ACHN (cell line): ENCODE results near the gene UBE2F.

Source experiments
- DNase-seq: peaks from one replicate; pipeline ENCODE4 v3.0.0-alpha.2; 2015
- in situ Hi-C: cut with HindIII; loops from 2 replicates; pipeline ENCODE4 v1.10.0; 2017; ENCODE audit warnings: low sequenced_read_pairs, low pct_ligation_motif_present, low pct_unique_long_range_greater_than_20kb

UBE2F gene

DNA sequence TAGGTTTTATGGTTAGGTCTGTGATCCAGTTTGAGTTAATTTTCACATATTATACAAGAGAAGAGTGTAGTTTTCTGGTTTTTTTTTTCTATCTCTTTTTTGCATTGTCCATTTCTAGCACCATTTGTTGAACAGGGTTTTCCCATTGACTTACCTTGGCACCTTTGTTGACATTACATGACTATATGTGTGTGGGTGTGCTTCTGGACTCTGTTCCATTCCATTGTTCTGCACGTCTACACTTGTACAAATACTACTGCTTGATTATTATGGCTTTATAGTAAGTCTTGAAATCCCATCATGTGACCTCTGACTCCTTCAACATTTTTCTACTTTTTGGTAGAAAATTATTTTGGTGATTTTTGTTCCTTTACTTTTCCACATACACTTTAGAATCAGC is 38.7 kb downstream of the UBE2F start:
- in situ Hi-C loops, result no loop called here
- DNase-seq, result no peak

DNA sequence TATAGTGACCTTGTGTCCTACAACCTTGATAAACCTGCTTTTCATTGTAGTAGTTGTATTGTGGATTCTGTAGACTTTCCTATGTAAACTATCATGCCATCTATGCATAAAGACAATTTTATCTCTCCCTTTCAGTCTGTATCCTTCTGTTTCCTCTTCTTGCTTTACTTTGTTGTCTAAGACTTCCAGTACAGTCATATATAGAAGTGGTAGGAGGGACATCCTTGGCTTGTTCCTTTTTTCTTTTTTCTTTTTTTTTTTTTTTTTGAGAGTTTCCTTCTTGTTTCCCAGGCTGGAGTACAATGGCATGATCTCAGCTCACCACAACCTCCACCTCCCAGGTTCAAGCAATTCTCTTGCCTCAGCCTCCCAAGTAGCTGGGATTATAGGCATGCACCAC is 39.7 kb downstream of the UBE2F start:
- no peak for DNase-seq
- in situ Hi-C loops, result no loop called here

DNA sequence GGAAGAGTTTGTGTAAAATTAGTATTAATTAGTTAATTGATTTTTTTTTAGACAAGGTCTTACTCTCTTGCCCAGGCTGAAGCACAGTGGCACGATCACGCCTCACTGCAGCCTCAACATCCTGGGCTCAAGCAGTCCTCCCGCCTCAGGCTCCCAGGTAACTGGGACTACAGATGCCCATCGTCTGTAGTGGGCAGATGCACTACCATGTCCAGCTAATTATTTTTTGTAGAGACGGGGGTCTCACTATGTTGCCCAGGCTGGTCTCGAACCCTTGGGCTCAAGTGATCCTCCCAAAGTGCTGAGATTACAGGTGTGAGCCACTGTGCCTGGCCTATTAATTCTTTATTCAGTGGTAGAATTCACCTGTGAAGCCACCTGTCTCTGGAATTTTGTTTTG is 41.1 kb downstream of the UBE2F start:
- in situ Hi-C loops, result no loop called here
- DNase-seq, result no peak

DNA sequence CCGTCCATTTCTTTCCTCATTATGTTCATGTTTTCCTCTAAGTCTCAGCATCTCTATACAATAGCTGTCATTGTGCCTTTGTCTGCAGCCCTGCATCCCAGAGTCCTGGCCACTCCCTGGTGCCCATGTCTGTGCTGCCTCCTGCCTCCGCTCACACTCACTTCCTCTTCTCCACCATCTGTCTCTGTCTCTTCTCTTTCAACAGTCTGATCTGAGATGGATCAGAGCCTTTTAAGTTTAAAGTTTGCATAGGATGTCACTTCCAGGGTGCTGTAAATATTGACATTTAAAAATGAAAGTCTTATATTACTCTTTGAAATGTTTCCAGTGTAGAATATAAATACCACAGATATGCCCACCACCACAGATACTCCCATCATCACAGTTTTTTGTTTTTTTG is 42.7 kb downstream of the UBE2F start:
- in situ Hi-C loops, result no loop called here
- DNase-seq, result no peak

DNA sequence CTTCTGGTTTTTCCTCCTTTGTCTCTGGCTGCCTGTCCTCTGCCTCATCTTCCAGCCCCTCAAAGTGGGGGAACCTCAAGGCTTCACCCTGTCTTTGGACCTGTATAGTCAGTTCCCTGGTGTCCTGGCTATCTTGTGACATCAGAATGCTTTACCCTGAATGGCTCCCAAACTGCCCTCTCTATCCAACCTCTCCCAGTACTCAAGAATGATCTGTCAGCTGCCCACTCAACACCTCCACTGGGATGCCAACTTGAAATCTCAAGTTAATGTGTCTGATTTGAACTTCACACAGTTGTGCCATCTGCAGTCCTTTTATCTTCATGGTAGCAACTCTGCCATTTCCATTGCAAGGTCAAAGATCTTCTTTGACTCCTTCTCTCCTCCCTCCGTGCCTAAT is 43.8 kb downstream of the UBE2F start:
- in situ Hi-C loops, result no loop called here
- no peak for DNase-seq

DNA sequence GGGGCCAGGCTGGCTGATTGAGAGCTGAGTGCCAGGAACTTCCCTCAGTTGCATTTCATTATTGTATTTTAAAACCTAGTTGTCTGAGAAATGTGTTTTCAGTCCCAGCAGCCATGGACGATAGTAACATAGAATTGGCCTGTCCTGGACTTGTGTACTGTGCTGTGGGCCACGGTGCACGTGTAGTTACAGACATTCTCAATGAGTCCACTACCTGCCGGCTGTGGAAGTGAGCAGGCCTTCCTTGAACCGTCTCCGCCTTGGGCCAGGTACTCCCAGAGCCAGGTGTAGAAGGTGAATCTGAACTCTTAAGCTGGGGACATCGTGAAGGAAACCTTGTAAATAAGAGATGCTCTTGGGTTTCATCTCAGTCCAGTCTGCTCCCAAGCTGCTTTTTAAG is 47.0 kb downstream of the UBE2F start:
- DNase-seq, result no peak
- in situ Hi-C loops, result no loop called here

DNA sequence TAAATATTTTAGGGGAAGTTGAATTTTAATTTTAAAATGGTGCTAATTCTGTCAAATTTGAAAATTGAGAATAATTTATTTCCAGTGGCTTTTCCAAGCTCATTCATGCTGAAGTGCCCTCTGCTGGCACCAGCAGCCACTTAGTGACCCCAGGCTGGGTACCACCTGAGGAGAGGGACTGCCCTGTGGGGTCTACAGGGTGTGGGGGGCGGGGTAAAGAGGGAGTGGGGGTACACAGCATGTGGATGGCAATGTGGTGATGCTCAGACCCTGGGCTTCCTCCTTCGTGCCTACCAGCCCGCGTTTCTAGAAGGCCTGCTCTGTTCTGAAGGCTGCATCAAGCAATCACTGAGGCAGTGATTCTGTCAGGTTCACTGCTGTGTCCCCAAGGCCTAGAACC is 48.9 kb downstream of the UBE2F start:
- no peak for DNase-seq
- in situ Hi-C loops, result no loop called here

DNA sequence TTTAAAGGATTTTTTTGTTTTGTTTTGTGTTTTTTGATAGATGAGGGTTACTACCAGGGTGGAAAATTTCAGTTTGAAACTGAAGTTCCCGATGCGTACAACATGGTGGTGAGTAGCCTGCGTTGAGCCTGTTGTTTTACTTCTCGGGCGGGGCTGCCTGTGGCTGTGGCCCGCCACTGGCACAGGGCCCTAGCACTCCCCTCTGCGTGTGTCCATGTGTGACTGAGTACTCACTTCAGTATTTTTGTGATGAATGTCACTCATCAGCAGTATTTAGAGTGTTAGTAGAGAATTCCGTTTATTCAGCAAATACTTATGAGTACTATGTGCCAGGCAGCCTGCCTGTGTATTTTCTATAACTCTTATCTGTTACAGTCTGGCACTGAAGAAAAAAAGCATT is 49.7 kb downstream of the UBE2F start:
- in situ Hi-C loops, result no loop called here
- DNase-seq, result no peak

DNA sequence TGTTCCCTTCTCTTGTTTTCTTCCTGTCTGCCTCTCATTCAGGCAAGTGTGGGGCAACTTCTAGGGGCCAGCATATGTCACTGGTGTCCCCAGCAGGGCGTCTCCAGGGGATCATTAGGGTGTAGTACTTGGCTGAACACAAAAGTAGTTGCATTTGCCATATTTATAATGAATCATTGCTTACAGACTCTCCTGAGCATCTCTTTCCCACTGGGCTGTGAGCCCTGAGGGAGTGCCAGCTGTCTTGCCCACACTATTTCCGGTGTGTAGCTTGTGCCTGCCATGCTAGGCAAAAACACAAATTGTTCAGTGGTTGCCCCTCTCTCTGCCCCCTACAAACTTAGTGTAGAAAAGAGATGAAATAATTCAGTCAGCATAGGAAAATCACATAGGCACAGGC is 53.1 kb downstream of the UBE2F start:
- no peak for DNase-seq
- in situ Hi-C loops, result no loop called here

DNA sequence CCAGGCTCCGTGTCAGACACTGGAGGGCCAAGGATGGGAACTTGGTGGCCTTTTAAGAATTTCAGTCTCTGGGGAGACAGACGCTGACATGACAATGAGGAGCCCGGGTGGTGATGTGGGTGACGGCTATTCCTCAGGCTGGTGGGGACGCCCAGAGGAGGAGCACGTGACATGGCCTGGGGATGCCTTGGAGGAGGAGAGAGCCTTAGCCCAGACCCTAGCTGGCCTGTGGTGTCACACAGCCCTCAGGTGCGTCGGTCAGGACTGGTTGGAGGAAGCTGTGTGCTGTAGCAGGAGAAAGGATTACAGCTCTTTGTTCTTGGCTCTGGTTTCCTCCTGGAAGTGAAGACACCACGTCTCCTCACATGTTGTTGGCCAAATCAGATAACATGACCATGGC is 54.0 kb downstream of the UBE2F start:
- in situ Hi-C loops, result no loop called here

DNA sequence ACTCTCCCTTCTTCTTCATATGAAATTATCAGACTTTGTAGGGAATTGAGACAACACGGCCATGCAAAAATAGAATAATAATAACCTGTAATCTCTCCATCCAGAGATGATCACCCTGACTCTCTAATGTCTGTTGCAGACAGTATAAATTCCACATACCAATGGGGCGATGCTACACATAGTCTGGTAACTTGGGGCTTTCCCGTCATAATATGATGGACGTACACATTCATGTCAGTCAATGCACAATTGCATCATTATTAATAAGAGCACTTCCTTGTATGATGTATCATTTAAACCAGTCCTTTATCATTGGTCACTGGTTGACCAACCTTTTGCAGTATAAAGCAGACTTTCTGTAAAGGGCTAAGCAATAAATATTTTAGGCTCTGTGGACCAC is 54.5 kb downstream of the UBE2F start:
- in situ Hi-C loops, result no loop called here
- no peak for DNase-seq

More for the DNA sequence above, 54.0 kb downstream of the UBE2F start:
- no peak for DNase-seq

DNA sequence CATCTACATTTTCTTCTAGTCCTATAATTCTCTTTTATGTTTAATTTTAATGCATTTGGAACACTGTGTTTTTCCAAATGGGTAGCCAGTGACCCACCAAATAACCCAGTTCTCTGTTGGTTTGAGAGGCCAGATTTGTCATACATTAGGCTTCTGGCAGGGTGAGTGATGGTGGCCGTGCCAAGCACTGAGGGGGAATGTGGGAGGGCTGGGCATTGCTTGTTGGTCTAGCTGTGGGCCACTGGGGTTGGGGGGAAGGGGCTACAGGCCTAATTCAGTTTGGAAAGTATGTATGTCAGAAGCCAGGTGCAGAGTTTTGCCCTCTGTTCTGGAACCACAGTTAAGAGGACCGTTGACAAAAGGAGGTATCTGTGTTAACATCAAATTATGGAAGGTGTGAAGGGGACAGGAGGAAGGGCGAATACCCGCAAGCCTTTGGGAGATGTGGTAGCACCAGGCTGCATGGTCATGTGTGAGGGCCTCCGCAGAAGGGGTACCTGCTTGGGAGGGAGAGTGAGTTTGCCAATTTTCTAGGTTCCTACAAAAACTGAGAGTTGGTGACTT is 55.9 kb downstream of the UBE2F start:
- in situ Hi-C loops, result no loop called here
- no peak for DNase-seq

DNA sequence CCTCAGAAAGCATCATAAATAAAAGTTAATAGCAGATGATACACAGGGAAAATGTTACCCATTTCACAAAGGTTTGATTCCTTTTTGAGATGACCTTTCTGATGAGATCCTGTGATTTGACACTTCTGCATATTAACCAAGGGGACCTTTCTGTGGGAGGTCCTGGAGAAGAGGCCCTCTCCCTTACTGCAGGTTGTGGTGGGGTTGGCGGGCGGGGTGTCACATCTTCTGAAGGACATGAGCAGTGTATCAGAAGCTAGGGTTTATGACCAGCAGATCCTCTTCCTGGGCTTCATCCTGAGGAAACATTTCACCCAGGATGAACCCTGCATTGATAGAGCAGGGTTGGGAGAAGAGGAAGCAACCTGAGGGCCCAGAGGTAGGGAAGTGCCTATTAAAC is 56.8 kb downstream of the UBE2F start:
- in situ Hi-C loops, result no loop called here
- no peak for DNase-seq

DNA sequence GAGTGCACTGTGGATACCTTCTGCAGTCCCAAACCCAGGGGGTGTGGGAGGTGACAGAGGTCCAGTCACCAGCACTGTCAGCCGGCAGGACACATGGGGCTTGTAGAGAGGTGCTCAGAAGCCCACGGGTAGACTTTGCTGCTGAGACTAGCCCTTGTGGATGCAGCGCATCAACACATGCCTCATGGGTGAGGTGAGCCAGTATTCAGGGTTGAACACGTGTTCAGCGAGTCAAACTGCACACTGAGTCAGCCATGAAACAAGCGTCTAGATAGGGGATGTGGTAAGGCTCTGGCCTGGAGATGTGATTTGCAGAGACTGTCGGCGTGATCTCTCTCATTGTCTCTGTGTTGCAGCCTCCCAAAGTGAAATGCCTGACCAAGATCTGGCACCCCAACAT is 58.2 kb downstream of the UBE2F start:
- in situ Hi-C loops, result no loop called here
- DNase-seq, result no peak

DNA sequence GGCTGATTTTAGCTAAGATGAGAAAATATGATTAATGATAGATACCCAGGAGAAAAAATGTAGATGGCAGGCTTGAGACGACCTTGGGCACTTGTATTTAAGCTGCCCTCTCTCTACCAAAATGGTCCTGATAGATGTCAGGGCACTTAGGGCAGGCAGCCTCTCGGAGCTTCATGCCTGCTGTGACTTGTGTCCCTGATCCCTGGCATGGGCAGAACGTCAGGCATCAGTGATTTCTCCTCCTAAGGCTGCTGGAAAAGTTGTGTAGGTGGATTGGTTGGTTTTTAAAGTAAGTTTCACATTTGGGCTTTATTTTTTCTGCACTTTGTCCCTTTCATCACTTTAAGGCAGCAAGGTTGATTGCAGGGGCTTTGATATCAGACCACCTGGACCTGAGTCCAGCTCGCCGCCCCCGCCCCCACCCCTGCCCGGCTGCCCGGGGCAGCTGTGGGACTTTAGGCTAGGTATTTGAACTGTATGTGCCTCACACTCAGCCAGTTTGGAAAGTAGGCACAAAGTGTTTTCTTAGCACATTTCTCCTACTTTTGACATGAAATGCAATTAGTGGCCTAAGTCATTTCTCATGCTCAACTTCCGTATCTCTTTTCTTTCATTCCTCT is 59.0 kb downstream of the UBE2F start:
- no peak for DNase-seq
- in situ Hi-C loops, result no loop called here

DNA sequence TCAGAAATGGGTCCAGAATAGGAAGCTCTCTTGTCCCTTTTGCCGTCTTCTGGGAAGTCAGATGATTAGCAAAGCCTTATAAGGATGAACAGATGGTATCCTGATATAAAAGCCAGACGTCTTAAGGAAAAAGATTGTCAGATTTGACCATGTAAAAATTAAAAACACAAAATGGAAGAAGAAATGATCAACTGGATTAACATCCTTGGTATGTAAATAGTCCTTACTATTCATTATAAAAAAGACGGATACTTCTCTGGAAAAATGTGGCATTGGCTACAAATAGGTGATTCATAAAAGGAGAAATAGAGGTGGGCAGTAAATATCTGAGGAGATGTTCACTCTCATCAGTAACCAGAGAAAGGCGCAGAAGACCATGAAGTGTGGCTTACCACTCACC is 60.2 kb downstream of the UBE2F start:
- no peak for DNase-seq
- in situ Hi-C loops, result no loop called here

DNA sequence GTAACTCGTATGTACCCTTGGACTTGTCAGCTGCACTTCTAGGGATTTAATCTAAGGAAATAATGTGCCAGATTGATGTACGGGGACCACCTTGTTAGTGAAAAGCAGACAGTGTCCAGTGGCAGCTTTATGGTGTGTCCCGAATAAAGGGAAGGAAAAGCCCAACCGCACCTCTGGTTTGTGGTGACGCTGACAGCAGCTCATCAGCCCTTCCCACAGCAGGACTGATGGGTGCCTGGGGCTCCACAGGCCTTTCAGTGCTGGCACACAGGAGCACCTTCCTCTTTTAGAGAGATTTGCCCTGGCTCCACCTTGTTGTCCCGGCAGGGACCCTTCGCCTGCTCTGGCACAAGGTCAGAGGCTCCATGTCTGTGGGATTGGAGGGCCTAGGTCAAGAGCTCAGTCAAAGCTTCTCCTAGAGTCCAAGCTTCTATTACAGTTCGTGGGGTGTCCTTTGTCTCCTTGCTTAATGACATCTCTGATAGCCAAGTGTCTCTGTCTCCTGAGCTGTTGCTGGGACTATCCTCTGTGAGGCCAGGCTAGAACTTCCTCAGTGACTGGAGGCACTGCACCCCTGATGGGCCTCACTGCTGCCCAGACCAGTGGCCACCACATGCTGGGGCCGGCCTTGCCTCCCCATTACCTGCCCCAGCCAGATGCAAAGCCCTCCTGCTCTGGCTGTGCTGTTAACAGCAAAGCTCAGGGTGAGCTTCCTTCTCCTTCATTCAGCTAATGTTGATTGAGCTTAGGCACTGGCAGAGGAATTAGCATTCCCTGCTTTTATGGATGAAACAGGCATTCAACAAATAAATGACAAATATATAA is 61.0 kb downstream of the UBE2F start:
- no peak for DNase-seq
- in situ Hi-C loops, result no loop called here

DNA sequence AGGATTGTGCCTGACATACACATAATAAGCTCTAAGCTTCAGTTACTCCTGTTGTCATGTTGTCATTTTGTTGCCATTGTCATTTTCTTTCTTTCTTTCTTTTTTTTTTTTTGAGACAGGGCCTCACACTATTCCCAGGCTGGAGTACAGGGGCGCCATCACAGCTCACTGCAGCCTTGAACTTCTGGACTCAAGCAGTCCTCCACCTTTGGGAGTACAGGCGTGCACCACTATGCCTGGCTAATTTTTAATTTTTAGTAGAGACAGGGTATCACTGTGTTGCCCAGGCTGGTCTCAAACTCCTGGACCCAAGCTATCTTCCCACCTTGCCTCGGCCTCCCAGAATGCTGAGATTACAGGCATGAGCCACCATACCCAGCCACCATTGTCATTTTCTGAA is 63.0 kb downstream of the UBE2F start:
- no peak for DNase-seq
- in situ Hi-C loops, result no loop called here

DNA sequence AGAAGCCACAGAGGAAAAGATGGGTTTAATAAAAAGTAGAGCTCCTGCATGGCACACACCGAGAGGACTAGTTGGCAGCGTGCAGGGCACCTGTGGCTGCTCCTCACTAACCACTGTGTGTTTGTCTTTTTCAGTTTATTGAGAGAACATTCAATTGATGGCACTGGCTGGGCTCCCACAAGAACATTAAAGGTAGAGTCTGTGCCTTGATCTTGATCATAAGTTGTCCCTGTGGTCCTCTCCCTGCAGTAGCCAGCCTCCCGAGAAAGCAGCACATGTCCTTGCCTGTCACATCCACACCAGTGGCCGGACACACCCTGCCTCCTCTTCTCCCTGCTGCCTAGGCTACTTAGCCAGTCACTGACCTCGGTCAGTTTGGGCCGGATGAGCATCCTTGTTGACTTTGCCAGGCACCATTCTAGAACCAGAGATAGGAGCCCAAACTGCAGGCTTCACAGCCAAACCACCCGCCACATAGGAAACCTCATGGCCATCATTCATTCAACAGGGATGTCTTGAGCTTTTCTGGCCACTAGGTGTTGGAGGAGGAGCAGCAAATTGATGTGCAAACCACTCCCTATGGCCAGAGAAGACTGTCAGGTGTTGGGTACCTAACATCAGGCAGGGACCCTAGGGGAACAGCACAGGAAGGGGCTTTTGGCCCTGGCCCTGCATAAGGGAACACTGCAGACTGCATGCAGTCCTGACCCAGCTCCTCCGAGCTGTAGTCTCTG is 63.8 kb downstream of the UBE2F start:
- in situ Hi-C loops, result no loop called here
- no peak for DNase-seq
